Colonic mucosa (tissue), 4 donors: ENCODE data around the gene PIGBOS1. TPM values are rescaled to one million over a fixed set of nuclear protein-coding genes. Genes with fewer than 3 reads are reported as not detected.
"Not testable (repeated sequence)": the region's sequence is repeated elsewhere in the genome, so short reads cannot be mapped to it uniquely, and the experiment has no call there.

Source experiments
- DNase-seq: peaks from one replicate; pipeline ENCODE4 v3.0.0-alpha.2; 2020
- H3K27ac ChIP-seq: fragments of 200-600 bp; one replicate; pipeline ENCODE4 v1.8.0; 2021
- H3K27me3 ChIP-seq: fragments of 200-600 bp; one replicate; pipeline ENCODE4 v1.8.0; 2021
- H3K36me3 ChIP-seq: fragments of 200-600 bp; one replicate; pipeline ENCODE4 v1.8.0; 2021
- H3K4me1 ChIP-seq: fragments of 200-600 bp; one replicate; pipeline ENCODE4 v1.8.0; 2021; ENCODE audit warnings: mild to moderate bottlenecking
- H3K4me3 ChIP-seq: fragments of 200-600 bp; one replicate; pipeline ENCODE4 v1.8.0; 2021
- H3K9ac ChIP-seq, 2 donors: one replicate each; pipeline ENCODE4 v1.7.0; 2013; ENCODE audit warnings: control low read depth in 2 of 2, low read depth in 2 of 2, low read length in 2 of 2
- H3K9me3 ChIP-seq: fragments of 200-600 bp; one replicate; pipeline ENCODE4 v1.8.0; 2021
- CTCF ChIP-seq: fragments of 200-600 bp; IDR thresholded peaks from one replicate; pipeline ENCODE4 v1.8.0; 2022; ENCODE audit warnings: antibody characterized with exemption, mild to moderate bottlenecking
- intact Hi-C: fragments of 100-400 bp; cut with DNase I; formaldehyde crosslinking; loops from one replicate; pipeline ENCODE4 v1.14.1; 2022
- total RNA-seq, 2 donors: library from RNA; stranded (reverse); fragmentation: NEBNext Ultra II Directional in 1 of 2; extraction: Animal tissue kit (Norgen Biotek cat#: 25700) in 1 of 2; gene quantifications; one replicate each; pipeline ENCODE4 v1.2.1, GENCODE V29; 2021
- donor health status: healthy.
- donor health status: DM: no; HTN: no; CAD: no.
- donor health status: DM: no; HTN: no; CAD: no.

The PIGBOS1 gene
- total RNA-seq, 2 donors from 2014 or later, result 11.8 to 13.0 TPM

GRCh38 chr15:55327387-55327786 lies 8.5 kb upstream of the PIGBOS1 start:
- no peak overlapping the region for H3K27ac ChIP-seq
- intact Hi-C loops, result no loop called here
- peaks cover 3% of the 10 kb centered on the region for H3K36me3 ChIP-seq
- no peaks in the 10 kb centered on the region for H3K9me3 ChIP-seq
- H3K9ac ChIP-seq, result no peak overlapping the region
- TF ChIP-seq CTCF, result no peak
- DNase-seq, result no peak
- H3K4me1 ChIP-seq, result no peaks in the 10 kb centered on the region
- H3K27me3 ChIP-seq, result no peaks in the 10 kb centered on the region
- H3K4me3 ChIP-seq, result no peak overlapping the region

- H3K4me3 ChIP-seq, result no peak overlapping the region
- H3K9me3 ChIP-seq, result no peaks in the 10 kb centered on the region
- DNase-seq, result no peak
- peaks cover 9% of the 10 kb centered on the region for H3K4me1 ChIP-seq
- H3K36me3 ChIP-seq, result no peaks in the 10 kb centered on the region
- H3K27ac ChIP-seq, result no peak overlapping the region
- no peaks in the 10 kb centered on the region for H3K27me3 ChIP-seq
- intact Hi-C loops, result no loop called here
- TF ChIP-seq CTCF, result no peak
- H3K9ac ChIP-seq, result no peak overlapping the region
Measured at GRCh38 chr15:55322467-55322866, 3.5 kb upstream of the PIGBOS1 start.

GRCh38 chr15:55320963-55321362 lies 2.0 kb upstream of the PIGBOS1 start:
- H3K4me1 ChIP-seq, result peaks cover 9% of the 10 kb centered on the region
- H3K9me3 ChIP-seq, result no peaks in the 10 kb centered on the region
- H3K36me3 ChIP-seq, result no peaks in the 10 kb centered on the region
- no peaks in the 10 kb centered on the region for H3K27me3 ChIP-seq
- H3K4me3 ChIP-seq, result no peak overlapping the region
- no peak overlapping the region for H3K27ac ChIP-seq
- intact Hi-C loops, result no loop called here
- no peak for TF ChIP-seq CTCF
- no peak overlapping the region for H3K9ac ChIP-seq
- DNase-seq, result no peak

DNA sequence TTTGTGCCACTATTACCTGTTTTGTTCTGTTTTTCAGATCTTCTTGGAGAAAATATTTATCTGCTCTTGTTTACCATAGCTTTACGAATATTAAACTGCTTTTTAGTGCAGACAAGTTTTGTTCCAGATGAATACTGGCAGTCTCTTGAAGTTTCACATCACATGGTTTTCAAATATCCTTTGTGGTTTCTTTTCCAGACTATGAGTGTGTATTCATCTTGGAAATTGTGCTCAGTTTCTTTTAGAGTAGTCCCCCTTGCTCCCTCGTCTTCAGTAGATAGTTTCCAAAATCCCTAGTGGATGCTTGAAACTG lies 1.3 kb upstream of the PIGBOS1 start:
- DNase-seq, result no peak
- peak overlapping the region in 1 of 2 donors; percentile 23 for H3K9ac ChIP-seq
- no peaks in the 10 kb centered on the region for H3K36me3 ChIP-seq
- no peak for TF ChIP-seq CTCF
- no peaks in the 10 kb centered on the region for H3K27me3 ChIP-seq
- H3K27ac ChIP-seq, result no peak overlapping the region
- peaks cover 9% of the 10 kb centered on the region for H3K4me1 ChIP-seq
- H3K4me3 ChIP-seq, result no peak overlapping the region
- H3K9me3 ChIP-seq, result no peaks in the 10 kb centered on the region
- intact Hi-C loops, result no loop called here

DNA sequence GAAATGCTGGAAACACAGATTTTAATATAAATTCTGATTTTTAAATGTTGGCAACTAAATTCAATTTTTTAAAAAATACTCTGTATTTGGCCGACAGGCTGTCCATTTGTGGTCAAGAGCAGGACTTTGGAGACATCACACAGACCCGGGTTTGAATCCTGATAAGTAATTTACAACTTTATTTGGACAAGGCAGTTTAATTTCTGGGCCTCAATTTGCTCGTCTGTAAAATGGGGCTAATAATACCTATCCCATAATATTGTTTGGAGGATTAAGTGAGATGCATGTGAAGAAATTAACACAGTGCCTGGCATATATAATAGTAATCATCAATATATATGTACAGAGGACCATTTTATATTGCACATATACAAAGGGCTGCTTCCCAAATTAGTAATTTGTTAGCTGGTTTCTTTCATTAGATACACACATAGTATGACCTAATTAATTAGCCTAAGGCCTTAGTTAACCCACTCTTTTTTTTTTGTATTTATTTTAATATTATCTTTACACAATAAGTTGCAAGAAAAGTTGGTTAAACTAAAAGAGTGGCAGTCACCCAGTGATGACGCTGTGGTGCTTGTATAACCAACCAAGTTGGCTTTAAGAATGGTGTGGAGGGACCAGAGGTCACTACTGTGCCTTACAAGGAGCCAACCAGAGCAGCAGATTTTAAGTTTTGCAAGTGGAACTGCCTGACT lies 764 bp upstream of the PIGBOS1 start:
- no peaks in the 10 kb centered on the region for H3K36me3 ChIP-seq
- intact Hi-C loops, result no loop called here
- TF ChIP-seq CTCF, result no peak
- H3K4me3 ChIP-seq, result peak overlapping the region; percentile 81
- peak overlapping the region; percentile 77 for H3K27ac ChIP-seq
- peak; percentile 46 for DNase-seq
- H3K9me3 ChIP-seq, result no peaks in the 10 kb centered on the region
- H3K27me3 ChIP-seq, result no peaks in the 10 kb centered on the region
- H3K9ac ChIP-seq, result peak overlapping the region; percentile 88 to 98
- peaks cover 9% of the 10 kb centered on the region for H3K4me1 ChIP-seq

DNA sequence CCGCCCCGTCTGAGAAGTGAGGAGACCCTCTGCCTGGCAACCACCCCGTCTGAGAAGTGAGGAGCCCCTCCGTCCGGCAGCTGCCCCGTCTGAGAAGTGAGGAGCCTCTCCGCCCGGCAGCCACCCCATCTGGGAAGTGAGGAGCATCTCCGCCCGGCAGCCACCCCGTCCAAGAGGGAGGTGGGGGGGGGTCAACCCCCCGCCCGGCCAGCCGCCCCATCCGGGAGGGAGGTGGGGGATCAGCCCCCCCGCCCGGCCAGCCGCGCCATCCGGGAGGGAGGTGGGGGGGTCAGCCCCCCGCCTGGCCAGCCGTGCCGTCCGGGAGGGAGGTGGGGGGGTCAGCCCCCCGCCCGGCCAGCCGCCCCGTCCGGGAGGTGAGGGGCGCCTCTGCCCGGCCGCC lies 16.1 kb downstream of the PIGBOS1 start:
- H3K27ac ChIP-seq, intact Hi-C loops, H3K36me3 ChIP-seq, H3K4me3 ChIP-seq, H3K4me1 ChIP-seq, H3K9me3 ChIP-seq, H3K9ac ChIP-seq, DNase-seq, H3K27me3 ChIP-seq: not testable (repeated sequence)
